NOMO-1 treated with dmso at 0.1 percent for 144 hours (cell line): ENCODE measurements around the gene ANAPC2.

Experiments
- DNase-seq: peaks from one replicate; lab custom pipeline; 2025; ENCODE audit not compliant: unreplicated experiment; lab: John Stamatoyannopoulos, UW

ANAPC2 gene

GRCh38 chr9:137193771-137194170 lies 5.4 kb upstream of the ANAPC2 start:
- DNase-seq, result no peak

GRCh38 chr9:137192859-137193258 lies 4.5 kb upstream of the ANAPC2 start:
- DNase-seq, result no peak

GRCh38 chr9:137192448-137192780 lies 4.1 kb upstream of the ANAPC2 start:
- DNase-seq, result no peak

- no peak for DNase-seq
These were observed 3.5 kb upstream of the ANAPC2 start for GRCh38 chr9:137191691-137192447.

GRCh38 chr9:137191245-137191644 lies 2.9 kb upstream of the ANAPC2 start:
- no peak for DNase-seq

- DNase-seq, result no peak
These were observed 2.0 kb upstream of the ANAPC2 start for GRCh38 chr9:137190315-137190856.

- DNase-seq, result no peak
These were observed 1.2 kb upstream of the ANAPC2 start for GRCh38 chr9:137189297-137190295.

GRCh38 chr9:137188086-137188489 lies 272 bp downstream of the ANAPC2 start:
- DNase-seq, result no peak

GRCh38 chr9:137187386-137187785 lies 974 bp downstream of the ANAPC2 start:
- no peak for DNase-seq

- no peak for DNase-seq
These were observed 2.0 kb downstream of the ANAPC2 start for GRCh38 chr9:137186385-137186784.

- no peak for DNase-seq
These were observed 2.4 kb downstream of the ANAPC2 start for GRCh38 chr9:137185921-137186320.

GRCh38 chr9:137184881-137185660 lies 3.3 kb downstream of the ANAPC2 start:
- no peak for DNase-seq

GRCh38 chr9:137183980-137184595 lies 4.3 kb downstream of the ANAPC2 start:
- DNase-seq, result no peak

- no peak for DNase-seq
These were observed 5.5 kb downstream of the ANAPC2 start for GRCh38 chr9:137182836-137183235.

GRCh38 chr9:137181680-137182079 lies 6.7 kb downstream of the ANAPC2 start:
- no peak for DNase-seq

- no peak for DNase-seq
These were observed 7.9 kb downstream of the ANAPC2 start for GRCh38 chr9:137180491-137180890.

- no peak for DNase-seq
These were observed 8.6 kb downstream of the ANAPC2 start for GRCh38 chr9:137179761-137180160.

GRCh38 chr9:137178939-137179630 lies 9.3 kb downstream of the ANAPC2 start:
- DNase-seq, result no peak

- DNase-seq, result no peak
These were observed 10.0 kb downstream of the ANAPC2 start for GRCh38 chr9:137178201-137178938.
